ENCODE measurements around the gene PHF19. TPM values are rescaled to one million over a fixed set of nuclear protein-coding genes. Genes with fewer than 3 reads are reported as not detected.

Gene PHF19
- total RNA-seq, 1 experiment from 2014 or later, result 66.8 TPM

DNA sequence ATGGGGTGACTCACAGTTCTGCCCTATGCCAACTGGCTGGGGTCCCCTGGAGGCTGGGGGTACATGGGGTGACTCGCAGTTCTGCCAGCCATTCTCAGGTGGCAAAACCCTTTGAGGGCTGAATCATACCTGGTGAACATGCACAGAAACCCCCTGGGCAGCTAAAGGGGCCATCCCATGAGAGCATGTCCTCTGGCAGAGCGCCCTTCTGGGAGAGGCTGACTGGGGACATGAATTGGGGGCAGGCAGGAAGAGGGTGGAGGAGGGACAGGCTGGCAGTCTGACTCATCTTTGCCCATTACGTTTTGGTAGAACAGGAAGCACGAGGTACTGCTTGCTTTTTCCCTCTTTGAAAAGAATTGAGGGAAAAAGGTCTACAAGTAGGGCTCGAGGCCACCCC is 32.9 kb upstream of the PHF19 start:
- no peak overlapping the region for H3K4ac ChIP-seq (ENCODE audit: low read depth, low read length)
- no peaks in the 10 kb centered on the region; a peak in 1 of 5 replicates for H3K9me3 Mint-ChIP-seq
- H3K27me3 ChIP-seq (ENCODE audit: insufficient read depth, low read length), result no peaks in the 10 kb centered on the region
- H3K79me2 ChIP-seq (ENCODE audit: insufficient read depth, low read length), result no peaks in the 10 kb centered on the region
- no peak overlapping the region for H3K9ac ChIP-seq (ENCODE audit: extremely low read depth, insufficient read length, low read length)
- H3K18ac ChIP-seq (ENCODE audit: insufficient read length, low read depth, low read length), result no peak overlapping the region
- H3K27me3 Mint-ChIP-seq (ENCODE audit: low read depth), result no peaks in the 10 kb centered on the region
- H3K14ac ChIP-seq (ENCODE audit: insufficient read depth, low read length), result no peak overlapping the region
- no peak overlapping the region for H2AFZ ChIP-seq (ENCODE audit: low read length)
- no peak overlapping the region for H3K4me2 ChIP-seq (ENCODE audit: insufficient read depth, insufficient read length, low read length)
- H3T11ph ChIP-seq (ENCODE audit: low read length), result no peak overlapping the region
- H3K27ac ChIP-seq (ENCODE audit: insufficient read length, low read depth, low read length), result no peak overlapping the region
- peaks cover 20 to 33% of the 10 kb centered on the region in 2 experiments for H3K4me1 Mint-ChIP-seq
- H3K9me3 ChIP-seq (ENCODE audit: control insufficient read depth, low read depth, low read length), result no peaks in the 10 kb centered on the region
- peaks cover 10% of the 10 kb centered on the region; the same call in 1 of the 2 replicates for H3K4me1 ChIP-seq (ENCODE audit: insufficient read depth, low read length)
- H4K91ac ChIP-seq (ENCODE audit: insufficient read length, low read depth, low read length), result no peak overlapping the region
- no peaks in the 10 kb centered on the region for H3K23me2 ChIP-seq (ENCODE audit: insufficient read length, low read depth, low read length, poor library complexity, severe bottlenecking)
- no peak overlapping the region for H4K5ac ChIP-seq (ENCODE audit: insufficient read length, low read depth, low read length)
- no peaks in the 10 kb centered on the region for H4K20me1 ChIP-seq (ENCODE audit: control insufficient read depth, insufficient read depth, insufficient read length)
- TF ChIP-seq, protein P1, sequence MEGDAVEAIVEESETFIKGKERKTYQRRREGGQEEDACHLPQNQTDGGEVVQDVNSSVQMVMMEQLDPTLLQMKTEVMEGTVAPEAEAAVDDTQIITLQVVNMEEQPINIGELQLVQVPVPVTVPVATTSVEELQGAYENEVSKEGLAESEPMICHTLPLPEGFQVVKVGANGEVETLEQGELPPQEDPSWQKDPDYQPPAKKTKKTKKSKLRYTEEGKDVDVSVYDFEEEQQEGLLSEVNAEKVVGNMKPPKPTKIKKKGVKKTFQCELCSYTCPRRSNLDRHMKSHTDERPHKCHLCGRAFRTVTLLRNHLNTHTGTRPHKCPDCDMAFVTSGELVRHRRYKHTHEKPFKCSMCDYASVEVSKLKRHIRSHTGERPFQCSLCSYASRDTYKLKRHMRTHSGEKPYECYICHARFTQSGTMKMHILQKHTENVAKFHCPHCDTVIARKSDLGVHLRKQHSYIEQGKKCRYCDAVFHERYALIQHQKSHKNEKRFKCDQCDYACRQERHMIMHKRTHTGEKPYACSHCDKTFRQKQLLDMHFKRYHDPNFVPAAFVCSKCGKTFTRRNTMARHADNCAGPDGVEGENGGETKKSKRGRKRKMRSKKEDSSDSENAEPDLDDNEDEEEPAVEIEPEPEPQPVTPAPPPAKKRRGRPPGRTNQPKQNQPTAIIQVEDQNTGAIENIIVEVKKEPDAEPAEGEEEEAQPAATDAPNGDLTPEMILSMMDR (conservative IDR thresholded peaks at IDR 0.05), result no peak
- no peak overlapping the region for H2BK120ac ChIP-seq (ENCODE audit: low read depth, low read length, poor library complexity, severe bottlenecking)
- no peak overlapping the region for H2AK5ac ChIP-seq (ENCODE audit: insufficient read length, low read length)
- 0 out of 7 replicates have a peak, but pooled peaks cover 0 to under 1% (median 0%) of the 10 kb centered on the region in 3 experiments for H3K36me3 Mint-ChIP-seq (ENCODE audit: insufficient read depth in 1 of 3, low read depth in 3 of 3)
- H3K27ac Mint-ChIP-seq, result no peak overlapping the region
- H2BK12ac ChIP-seq (ENCODE audit: insufficient read length, low read depth, low read length), result no peak overlapping the region
- no peak overlapping the region for H3K4me3 Mint-ChIP-seq
- H2BK20ac ChIP-seq (ENCODE audit: low read depth, low read length, poor library complexity, severe bottlenecking), result no peak overlapping the region
- H2BK15ac ChIP-seq (ENCODE audit: low read depth, low read length), result no peak overlapping the region
- no peak for DNase-seq
- H2BK5ac ChIP-seq (ENCODE audit: insufficient read length, low read length), result no peak overlapping the region
- no peak overlapping the region for H3K56ac ChIP-seq (ENCODE audit: insufficient read length, low read depth, low read length)
- no peaks in the 10 kb centered on the region for H3K79me1 ChIP-seq (ENCODE audit: insufficient read depth, low read depth, low read length, poor library complexity, severe bottlenecking)
- no peak overlapping the region for H4K8ac ChIP-seq (replicated peaks; ENCODE audit: insufficient read length, low read depth, low read length)
- WGBS (ENCODE audit: extremely low coverage, insufficient read length, low lambda C conversion rate), result no CpG with 5 or more reads among the region's 5 CpGs
- no peak overlapping the region for H3K23ac ChIP-seq (ENCODE audit: insufficient read length, low read depth, low read length)

Data from H9 (cell line).